Thyroid gland (tissue), 4 donors: ENCODE data around the gene TTBK2. TPM values are rescaled to one million over a fixed set of nuclear protein-coding genes. Genes with fewer than 3 reads are reported as not detected.

Experiments used
- DNase-seq, 2 donors: peaks; one replicate each; pipeline ENCODE4 v3.0.0-alpha.2; 2019
- H3K27ac ChIP-seq, 3 donors: fragments of 200-600 bp; sonication (generic); 1 replicate in 2 of 3; 2 replicates in 1 of 3; pipeline ENCODE4 v1.5.1; 2016 to 2019; ENCODE audit warnings: mild to moderate bottlenecking in 1 of 3, moderate library complexity in 1 of 3
- H3K27me3 ChIP-seq: fragments of 200-600 bp; sonication (generic); one replicate; pipeline ENCODE4 v1.5.1; 2019
- H3K36me3 ChIP-seq, 2 donors: fragments of 200-600 bp; sonication (generic); one replicate each; pipeline ENCODE4 v1.5.1; 2016 to 2019
- H3K4me1 ChIP-seq, 2 donors: fragments of 200-600 bp; sonication (generic); one replicate each; pipeline ENCODE4 v1.5.1; 2017 to 2019
- H3K4me3 ChIP-seq, 3 donors: fragments of 200-600 bp; sonication (generic); replicated peaks in 1 of 3; 1 replicate in 2 of 3; 2 replicates in 1 of 3; pipeline ENCODE4 v1.5.1; 2016; ENCODE audit warnings: mild to moderate bottlenecking in 1 of 3
- H3K9me3 ChIP-seq: fragments of 200-600 bp; sonication (generic); one replicate; pipeline ENCODE4 v1.5.1; 2017
- CTCF ChIP-seq, 6 experiments: fragments of 200-600 bp in 3 of 6; fragments of 450-650 bp in 3 of 6; sonication (generic) in 3 of 6; IDR thresholded peaks; one replicate each; pipeline ENCODE4 v1.5.1; 2016 to 2019; ENCODE audit warnings: antibody characterized with exemption in 6 of 6, mild to moderate bottlenecking in 2 of 6, inconsistent platforms in 1 of 6, moderate library complexity in 1 of 6
- POLR2A ChIP-seq, 2 donors: fragments of 450-650 bp; IDR thresholded peaks; one replicate each; pipeline ENCODE4 v1.6.1; 2017; ENCODE audit warnings: antibody characterized with exemption in 2 of 2, mild to moderate bottlenecking in 2 of 2, moderate library complexity in 1 of 2
- WGBS, 2 donors: methylation state at CpG; one replicate each; pipeline ENCODE4 v1.1.5; 2017; 5-methylcytosine and 5-hydroxymethylcytosine counted together
- intact Hi-C: fragments of 100-400 bp; cut with DNase I; formaldehyde crosslinking; loops from one replicate; pipeline ENCODE4 v1.15.1; 2023
- total RNA-seq, 4 donors: library from RNA; depleted of rRNA; stranded (reverse); fragments of >200 nt; gene quantifications; one replicate each; pipeline ENCODE4 v1.2.3, GENCODE V29; 2016

The TTBK2 gene
- total RNA-seq, 4 donors from 2014 or later: 15.7 to 26.9 (median 20.0) TPM

GRCh38 chr15:42736793-42737528 is 183.6 kb downstream of the TTBK2 start, which contains the start of gene CDAN1:
CDAN1 (minus strand) TSS chr15:42737128; CDS start chr15:42737102, 26 bp downstream.
- intact Hi-C loops: loop anchor here (10.0 kb wide), 1 partner anchor 188 kb away; the partner anchor contains the start of gene TTBK2
- peak within 1 kb of the TSS; percentile 79 to 82 (median 80) for H3K27ac ChIP-seq
- peak; percentile 92 for DNase-seq
- WGBS, 2 donors: 0 to 3% methylated on average over 9 to 27 of the region's 76 CpGs
- peak within 1 kb of the TSS; percentile 72 to 92 (median 89) for H3K4me3 ChIP-seq
- TF ChIP-seq CTCF (IDR thresholded peaks at IDR 0.05): no peak
- peak in 1 of 2 donors; percentile 82 for TF ChIP-seq POLR2A (IDR thresholded peaks at IDR 0.05)
- H3K9me3 ChIP-seq: no peaks in the 10 kb centered on the region
- peaks cover 11 to 15% of the 10 kb centered on the region in 2 donors for H3K4me1 ChIP-seq
- H3K36me3 ChIP-seq: peaks cover 6 to 21% of the 10 kb centered on the region in 2 donors
- H3K27me3 ChIP-seq: no peaks in the 10 kb centered on the region

- TF ChIP-seq POLR2A (IDR thresholded peaks at IDR 0.05) (no peak), CTCF (IDR thresholded peaks at IDR 0.05) (no peak)
- H3K4me3 ChIP-seq: peak overlapping the region; percentile 72 to 92 (median 89)
- peaks cover 12 to 27% of the 10 kb centered on the region in 2 donors for H3K36me3 ChIP-seq
- 7 to 18% methylated on average over 6 to 11 of the region's 55 CpGs for WGBS, 2 donors
- no peak for DNase-seq
- H3K27ac ChIP-seq: peak overlapping the region in 2 of 3 donors; percentile 44 to 82
- H3K4me1 ChIP-seq: peaks cover 11 to 15% of the 10 kb centered on the region in 2 donors
- no peaks in the 10 kb centered on the region for H3K9me3 ChIP-seq
- H3K27me3 ChIP-seq: no peaks in the 10 kb centered on the region
- intact Hi-C loops: loop anchor here (10.0 kb wide), 1 partner anchor 189 kb away; the partner anchor contains the start of gene TTBK2
Measured at GRCh38 chr15:42736178-42736792, 184.3 kb downstream of the TTBK2 start.

- Histone ChIP-seq H3K4me3 (peak overlapping the region in 1 of 3 donors; percentile 92), H3K36me3 (peaks cover 20 to 34% of the 10 kb centered on the region in 2 donors), H3K9me3 (no peaks in the 10 kb centered on the region), H3K4me1 (peaks cover 11 to 15% of the 10 kb centered on the region in 2 donors), H3K27me3 (no peaks in the 10 kb centered on the region), H3K27ac (no peak overlapping the region)
- intact Hi-C loops: loop anchor here (10.0 kb wide), 1 partner anchor 189 kb away; the partner anchor contains the start of gene TTBK2
- 88% methylated on average over 19 of the region's 19 CpGs for WGBS, 2 donors
- no peak for DNase-seq
- no peak for TF ChIP-seq CTCF (IDR thresholded peaks at IDR 0.05)
- no peak for TF ChIP-seq POLR2A (IDR thresholded peaks at IDR 0.05)
Measured at GRCh38 chr15:42735382-42736165, 185.0 kb downstream of the TTBK2 start.

- Histone ChIP-seq H3K36me3 (peaks cover 27 to 43% of the 10 kb centered on the region in 2 donors), H3K4me1 (peaks cover 11 to 15% of the 10 kb centered on the region in 2 donors), H3K27ac (no peak overlapping the region), H3K9me3 (no peaks in the 10 kb centered on the region), H3K4me3 (no peak overlapping the region), H3K27me3 (no peaks in the 10 kb centered on the region)
- intact Hi-C loops: loop anchor here (10.0 kb wide), 1 partner anchor 191 kb away; the partner anchor contains the start of gene TTBK2
- DNase-seq: no peak
- no peak for TF ChIP-seq POLR2A (IDR thresholded peaks at IDR 0.05)
- TF ChIP-seq CTCF (IDR thresholded peaks at IDR 0.05): no peak
- 87 to 97% methylated on average over 6 of the region's 6 CpGs for WGBS, 2 donors
Measured at GRCh38 chr15:42734076-42734672, 186.4 kb downstream of the TTBK2 start.
